Spinal cord (tissue), 10 donors: Measurements from ENCODE around the gene CYBA. TPM values are rescaled to one million over a fixed set of nuclear protein-coding genes. Genes with fewer than 3 reads are reported as not detected.

Source experiments
- DNase-seq, 6 donors: peaks; one replicate each; pipeline versions ENCODE4 v3.0.0 to v3.0.0-alpha.2; 2013 to 2015; ENCODE audit warnings: low spot score in 6 of 6, low read depth in 4 of 6
- H3K27ac ChIP-seq: one replicate; pipeline ENCODE4 v1.5.1; 2013; ENCODE audit warnings: low read depth, low read length, control low read depth
- H3K27me3 ChIP-seq: one replicate; pipeline ENCODE4 v1.6.1; 2013; ENCODE audit warnings: low read length; ENCODE audit not compliant: control insufficient read depth, insufficient read depth
- H3K36me3 ChIP-seq: one replicate; pipeline ENCODE4 v1.6.1; 2013; ENCODE audit warnings: low read length; ENCODE audit not compliant: control insufficient read depth, insufficient read depth
- H3K4me1 ChIP-seq: one replicate; pipeline ENCODE4 v1.6.1; 2013; ENCODE audit warnings: low read length; ENCODE audit not compliant: control insufficient read depth, insufficient read depth
- H3K4me3 ChIP-seq: one replicate; pipeline ENCODE4 v1.5.1; 2013; ENCODE audit warnings: low read depth, low read length, control low read depth
- H3K9me3 ChIP-seq: one replicate; pipeline ENCODE4 v1.6.1; 2013; ENCODE audit warnings: low read length; ENCODE audit not compliant: control insufficient read depth, insufficient read depth
- WGBS: methylation state at CpG from one replicate; pipeline ENCODE4 v1.1.5; 2013; ENCODE audit warnings: missing lambda C conversion rate; ENCODE audit not compliant: insufficient coverage; 5-methylcytosine and 5-hydroxymethylcytosine counted together
- polyA plus RNA-seq, 2 donors: library from polyadenylated mRNA; unstranded; fragments of 120-200 nt; gene quantifications; one replicate each; pipeline ENCODE4 v1.2.1, GENCODE V29; 2013; ENCODE audit not compliant: insufficient read length in 2 of 2
- total RNA-seq, 2 donors: library from RNA; depleted of rRNA in 1 of 2; stranded (reverse); fragments of 120-200 nt in 1 of 2; fragments of >200 nt in 1 of 2; gene quantifications; one replicate each; pipeline versions ENCODE4 v1.2.3 to v1.2.4, GENCODE V29; 2013 to 2014
- donor health status: healthy.

The CYBA gene
- total and polyA plus RNA-seq, 4 donors: 58.5 to 147 (median 67.1) TPM

DNA sequence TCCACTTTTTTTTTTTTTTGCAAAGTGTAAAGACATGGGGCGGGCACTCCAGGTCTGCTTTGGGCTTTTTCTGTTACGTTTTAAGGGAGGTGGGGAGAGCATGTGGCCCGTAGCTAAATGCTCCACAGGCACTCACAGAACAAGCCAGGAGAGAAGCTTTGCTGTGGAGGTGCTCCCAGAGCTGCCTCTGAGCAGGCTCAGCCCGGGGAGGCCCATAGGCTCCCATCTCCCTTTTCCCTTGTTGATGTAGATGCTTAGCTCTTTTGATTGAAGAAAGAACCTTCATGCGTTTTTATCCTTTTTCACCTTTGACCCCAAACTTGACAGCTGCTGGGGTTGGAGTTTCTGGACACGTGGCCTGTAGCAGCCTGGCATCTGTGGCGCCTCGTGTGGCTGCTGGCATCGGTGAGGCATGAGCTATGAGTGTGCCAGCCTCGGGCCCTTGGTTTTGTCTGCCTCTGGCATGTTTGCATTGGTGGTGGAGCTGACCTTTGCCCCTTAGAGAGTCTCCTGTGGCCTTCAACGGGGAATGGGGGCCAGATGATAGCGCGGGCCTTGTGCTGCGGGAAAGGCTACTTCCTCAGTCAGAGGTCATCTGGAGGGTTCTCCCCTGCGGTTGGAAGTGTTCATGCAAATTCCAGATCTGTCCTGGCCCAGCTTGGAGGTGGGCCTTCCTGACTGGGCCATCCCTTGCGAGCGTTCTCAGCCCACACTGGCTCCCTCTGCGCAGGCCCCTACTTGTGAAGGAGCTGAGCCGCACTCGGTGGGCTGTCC, 32.5 kb downstream of the CYBA start:
- Histone ChIP-seq H3K9me3 (no peaks in the 10 kb centered on the region), H3K36me3 (peaks cover 75% of the 10 kb centered on the region), H3K27me3 (no peaks in the 10 kb centered on the region), H3K4me3 (no peak overlapping the region), H3K27ac (no peak overlapping the region), H3K4me1 (peaks cover 22% of the 10 kb centered on the region)
- no peak for DNase-seq
- 77% methylated on average over 16 of the region's 20 CpGs for whole genome bisulfite sequencing

DNA sequence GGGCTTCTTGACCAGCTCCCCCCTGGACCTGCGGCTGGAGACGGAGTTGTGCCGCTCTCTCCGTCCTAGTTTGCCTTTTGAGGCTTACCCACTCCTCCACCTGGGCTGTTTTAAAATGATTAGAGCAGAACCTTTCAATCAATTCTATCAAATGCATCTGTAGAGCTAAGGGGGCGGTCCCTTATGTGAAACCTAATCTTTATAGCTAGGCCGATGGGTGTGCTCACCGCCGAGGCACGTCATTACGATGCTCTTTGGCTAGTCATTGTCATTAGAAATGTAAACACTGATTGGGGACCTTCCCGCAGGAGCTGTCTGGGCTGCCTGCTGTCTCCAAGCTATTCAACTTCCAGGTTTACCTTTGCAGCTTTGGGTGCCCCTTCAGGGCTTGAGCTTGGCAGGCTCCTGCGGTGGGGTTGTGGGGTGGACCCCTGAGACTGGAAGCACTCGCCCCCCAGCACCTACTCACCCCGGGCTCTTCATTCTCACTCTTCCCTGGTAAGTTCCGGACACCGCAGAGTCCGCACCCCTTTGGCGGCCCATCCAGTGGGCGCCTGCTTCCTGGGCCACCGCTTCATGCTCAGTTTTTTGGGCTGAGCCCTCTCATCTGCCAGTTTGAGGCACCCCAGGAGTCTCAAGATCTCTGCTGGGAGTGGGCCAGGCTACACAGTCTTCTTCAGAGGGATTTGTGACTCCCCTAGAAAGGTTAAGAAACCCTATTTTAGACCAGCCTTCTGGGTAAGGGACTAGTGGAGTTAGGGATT, 33.4 kb downstream of the CYBA start:
- Histone ChIP-seq H3K36me3 (peaks cover 66% of the 10 kb centered on the region), H3K9me3 (no peaks in the 10 kb centered on the region), H3K27me3 (no peaks in the 10 kb centered on the region), H3K4me1 (peaks cover 22% of the 10 kb centered on the region), H3K4me3 (no peak overlapping the region), H3K27ac (no peak overlapping the region)
- 82% methylated on average over 19 of the region's 20 CpGs for WGBS
- DNase-seq: no peak

DNA sequence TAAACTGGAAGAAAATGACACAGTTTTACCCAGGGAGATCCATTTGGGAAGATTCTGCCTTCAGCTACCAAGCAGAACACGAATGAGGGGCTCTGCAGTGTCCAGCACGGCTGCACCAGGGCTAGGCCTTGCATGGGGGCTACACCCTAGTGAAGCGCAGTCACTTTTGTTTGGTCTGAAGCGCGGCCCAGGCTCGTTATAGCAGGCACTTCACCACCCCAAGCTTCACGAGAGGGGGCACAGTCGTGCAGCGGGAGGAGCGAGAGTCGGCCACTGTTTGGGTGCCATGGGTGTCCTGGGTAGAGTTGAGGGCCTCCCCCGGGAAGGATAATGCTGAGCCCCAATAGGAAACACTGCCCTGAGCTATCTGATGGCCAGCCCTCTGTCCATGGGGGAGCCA, 34.1 kb downstream of the CYBA start:
- Histone ChIP-seq H3K27me3 (no peaks in the 10 kb centered on the region), H3K4me3 (no peak overlapping the region), H3K4me1 (peaks cover 25% of the 10 kb centered on the region), H3K9me3 (no peaks in the 10 kb centered on the region), H3K36me3 (peaks cover 65% of the 10 kb centered on the region), H3K27ac (no peak overlapping the region)
- WGBS: 87% methylated on average over 11 of the region's 12 CpGs
- DNase-seq: no peak

DNA sequence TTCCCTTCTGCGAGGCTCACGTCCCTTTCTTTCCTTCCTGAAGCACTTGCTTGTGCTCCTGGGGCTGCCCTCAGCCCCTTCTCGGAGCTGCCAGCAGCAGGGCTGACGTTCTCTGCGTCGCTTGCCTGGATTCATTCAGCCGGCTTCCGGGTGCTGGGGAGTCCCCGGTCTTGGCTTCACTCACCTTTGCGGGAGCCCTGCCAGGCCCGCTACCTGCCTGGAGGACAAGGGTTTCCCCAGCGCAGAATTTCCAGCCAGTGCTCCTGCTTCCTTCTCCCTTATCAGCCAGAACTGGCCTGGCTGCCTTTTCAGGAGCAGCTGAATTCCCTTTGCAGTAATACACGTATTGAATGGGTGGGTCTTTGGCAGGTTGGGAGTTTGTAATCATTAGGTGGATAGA, 34.5 kb downstream of the CYBA start:
- 90% methylated on average over 10 of the region's 13 CpGs for WGBS

DNA sequence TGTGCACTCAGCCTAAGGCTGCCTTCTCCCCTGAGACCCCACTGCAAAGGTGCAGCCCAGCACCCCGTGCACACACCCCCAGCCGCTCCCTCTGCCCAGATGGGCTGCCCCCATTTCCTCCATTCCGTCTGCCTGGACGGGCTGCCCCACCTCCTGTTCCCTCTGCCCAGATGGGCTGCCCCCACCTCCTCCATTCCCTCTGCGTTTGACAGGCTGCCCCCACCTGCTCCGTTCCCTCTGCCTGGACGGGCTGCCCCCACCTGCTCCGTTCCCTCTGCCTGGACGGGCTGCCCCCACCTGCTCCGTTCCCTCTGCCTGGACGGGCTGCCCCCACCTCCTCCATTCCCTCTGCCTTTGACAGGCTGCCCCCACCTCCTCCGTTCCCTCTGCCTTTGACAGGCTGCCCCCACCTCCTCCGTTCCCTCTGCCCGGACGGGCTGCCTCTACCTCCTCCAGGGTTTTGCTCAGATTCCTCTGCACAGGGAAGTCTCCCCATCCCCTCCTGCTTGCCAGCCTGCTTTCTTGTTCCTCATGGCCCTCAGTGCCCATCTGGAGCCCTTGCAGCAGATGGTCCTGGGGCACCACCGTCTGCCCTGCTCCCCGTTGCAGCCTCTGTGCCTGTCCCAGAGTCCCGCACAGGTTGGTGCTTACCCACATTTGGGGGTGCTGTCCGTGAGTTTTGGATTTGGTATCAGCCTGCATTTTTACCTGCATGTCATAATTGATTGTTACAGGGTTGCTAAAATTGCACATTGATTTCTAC, 35.9 kb downstream of the CYBA start:
- peaks cover 79% of the 10 kb centered on the region for H3K36me3 ChIP-seq
- no peak for DNase-seq
- H3K27ac ChIP-seq: no peak overlapping the region
- peaks cover 37% of the 10 kb centered on the region for H3K4me1 ChIP-seq
- WGBS: 80% methylated on average over 17 of the region's 19 CpGs
- no peaks in the 10 kb centered on the region for H3K27me3 ChIP-seq
- no peaks in the 10 kb centered on the region for H3K9me3 ChIP-seq
- no peak overlapping the region for H3K4me3 ChIP-seq

More for the DNA sequence above, 34.5 kb downstream of the CYBA start:
- no peak for DNase-seq
- Histone ChIP-seq H3K36me3 (peaks cover 69% of the 10 kb centered on the region), H3K4me3 (no peak overlapping the region), H3K9me3 (no peaks in the 10 kb centered on the region), H3K4me1 (peaks cover 28% of the 10 kb centered on the region), H3K27ac (no peak overlapping the region), H3K27me3 (no peaks in the 10 kb centered on the region)

DNA sequence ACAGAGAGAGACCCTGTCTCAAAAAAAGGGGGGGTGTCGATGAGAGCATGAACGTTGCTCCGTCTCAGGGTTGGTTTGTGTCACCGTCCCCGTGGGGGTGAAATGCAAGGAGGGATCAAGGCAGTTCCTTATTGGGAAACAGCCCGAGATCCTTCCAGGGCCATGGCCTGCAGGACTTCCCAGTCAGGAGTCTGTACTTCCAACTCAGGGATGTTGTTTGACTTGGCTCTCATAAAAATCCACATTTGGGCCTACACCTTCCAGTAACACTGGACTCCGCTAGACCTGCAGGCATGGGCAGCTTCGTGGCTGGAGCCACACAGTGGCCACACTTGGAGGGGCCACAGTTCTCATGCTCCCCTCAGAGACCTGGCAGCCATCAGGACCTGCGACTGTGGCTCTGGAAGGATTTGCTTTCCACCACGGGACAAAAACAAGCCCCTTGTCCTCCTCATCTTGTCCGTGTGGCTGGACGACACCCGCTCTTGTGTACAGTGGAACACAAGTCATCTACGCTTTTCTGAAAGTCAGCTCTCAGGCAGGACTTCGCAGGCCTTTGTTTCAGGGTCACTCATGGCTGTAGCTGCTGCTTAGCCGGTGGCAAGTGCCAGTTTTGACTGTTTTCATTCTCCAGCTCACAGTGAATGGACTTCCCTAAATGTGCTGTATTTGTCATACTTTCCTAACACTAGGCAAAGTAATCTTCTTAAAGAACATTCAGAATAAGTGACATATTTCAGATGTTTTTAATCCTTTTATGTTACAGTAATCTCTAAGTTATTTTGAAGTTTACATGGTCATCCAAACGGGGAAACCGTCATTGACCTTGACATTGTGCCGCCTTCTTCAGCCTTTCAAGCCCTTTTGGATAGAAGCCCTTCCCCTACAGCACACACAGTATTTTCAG, 36.7 kb downstream of the CYBA start:
- WGBS: 84% methylated on average over 19 of the region's 19 CpGs
- no peak overlapping the region for H3K4me3 ChIP-seq
- no peak for DNase-seq
- no peaks in the 10 kb centered on the region for H3K27me3 ChIP-seq
- peaks cover 33% of the 10 kb centered on the region for H3K4me1 ChIP-seq
- H3K27ac ChIP-seq: peak overlapping the region; percentile 15
- H3K36me3 ChIP-seq: peaks cover 81% of the 10 kb centered on the region
- no peaks in the 10 kb centered on the region for H3K9me3 ChIP-seq

DNA sequence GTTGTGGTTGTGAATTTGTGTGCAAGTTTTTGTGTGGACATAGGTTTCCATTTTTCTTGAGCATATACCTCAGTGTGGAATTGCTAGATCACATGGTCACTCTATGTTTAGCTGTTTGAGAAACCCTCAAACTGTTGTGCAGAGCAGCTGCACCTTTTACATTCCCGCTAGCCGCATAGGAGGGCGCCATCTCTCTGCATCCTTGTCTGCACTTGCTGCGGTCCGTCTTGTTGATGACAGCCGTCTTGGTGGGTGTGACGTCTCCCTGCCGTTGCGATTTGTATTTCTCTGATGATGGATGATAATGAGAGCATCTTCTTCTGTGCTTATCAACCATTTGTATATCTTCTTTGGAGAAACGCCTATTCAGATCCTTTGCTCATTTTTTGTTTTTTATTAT, 37.6 kb downstream of the CYBA start:
- no peak overlapping the region for H3K27ac ChIP-seq
- H3K4me1 ChIP-seq: peaks cover 29% of the 10 kb centered on the region
- WGBS: 94% methylated on average over 5 of the region's 10 CpGs
- no peaks in the 10 kb centered on the region for H3K27me3 ChIP-seq
- H3K4me3 ChIP-seq: no peak overlapping the region
- no peaks in the 10 kb centered on the region for H3K9me3 ChIP-seq
- H3K36me3 ChIP-seq: peaks cover 78% of the 10 kb centered on the region
- no peak for DNase-seq

DNA sequence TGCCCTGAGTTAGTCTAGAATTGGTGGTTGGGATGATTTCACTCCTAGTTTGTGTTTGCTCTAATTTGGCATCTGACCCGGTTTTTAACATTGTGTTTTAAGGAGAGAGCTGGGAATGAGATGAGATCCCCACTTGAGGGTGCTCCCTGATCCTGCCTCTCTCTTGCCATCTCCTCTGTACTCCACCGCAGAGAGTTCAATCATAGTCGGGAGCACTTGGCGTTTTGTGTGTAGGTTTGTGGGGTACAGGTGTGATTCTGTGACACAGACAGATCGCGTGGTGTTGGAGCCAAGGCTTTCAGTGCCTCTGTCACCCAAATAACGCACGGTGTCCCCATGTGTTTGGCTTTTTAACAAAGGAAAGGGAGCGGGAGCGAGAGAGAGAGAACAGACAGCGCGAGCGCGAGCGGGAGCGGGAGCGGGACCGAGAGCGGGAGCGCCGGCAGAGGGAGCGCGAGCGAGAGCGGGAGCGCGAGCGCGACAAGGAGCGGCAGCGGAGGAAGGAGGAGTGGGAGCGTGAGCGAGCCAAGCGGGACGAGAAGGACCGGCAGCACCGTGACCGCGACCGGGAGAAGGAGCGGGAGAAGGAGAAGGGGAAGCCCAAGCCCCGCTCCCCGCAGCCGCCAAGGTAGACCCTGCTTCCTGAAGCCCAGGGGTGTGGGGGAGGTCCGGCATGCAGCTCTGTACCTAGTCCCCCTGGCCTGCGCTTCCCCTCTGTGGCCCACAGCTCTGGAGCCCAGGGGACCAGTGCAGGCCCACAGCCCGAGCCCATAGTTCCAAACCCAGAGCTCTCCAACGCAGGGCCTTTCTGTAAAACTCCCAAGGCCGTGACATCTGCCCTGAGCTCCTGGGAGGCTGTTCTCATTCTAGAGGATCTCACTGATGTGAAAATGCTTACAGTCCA, 39.7 kb downstream of the CYBA start:
- peaks cover 33% of the 10 kb centered on the region for H3K4me1 ChIP-seq
- peak; percentile 29 to 93 (median 54) for DNase-seq
- 24% methylated on average over 46 of the region's 49 CpGs for WGBS
- peaks cover 69% of the 10 kb centered on the region for H3K36me3 ChIP-seq
- H3K27ac ChIP-seq: no peak overlapping the region
- H3K9me3 ChIP-seq: no peaks in the 10 kb centered on the region
- peak overlapping the region; percentile 9 for H3K4me3 ChIP-seq
- no peaks in the 10 kb centered on the region for H3K27me3 ChIP-seq
